Inferior parietal cortex (tissue), 1 donor: ENCODE measurements around the gene LIPT1.
"Not testable (repeated sequence)": the region's sequence is repeated elsewhere in the genome, so short reads cannot be mapped to it uniquely, and the experiment has no call there.

Source experiments
- DNase-seq: peaks from one replicate; pipeline ENCODE4 v3.0.0-alpha.2; 2016; ENCODE audit errors: extremely low spot score

Gene LIPT1

DNA sequence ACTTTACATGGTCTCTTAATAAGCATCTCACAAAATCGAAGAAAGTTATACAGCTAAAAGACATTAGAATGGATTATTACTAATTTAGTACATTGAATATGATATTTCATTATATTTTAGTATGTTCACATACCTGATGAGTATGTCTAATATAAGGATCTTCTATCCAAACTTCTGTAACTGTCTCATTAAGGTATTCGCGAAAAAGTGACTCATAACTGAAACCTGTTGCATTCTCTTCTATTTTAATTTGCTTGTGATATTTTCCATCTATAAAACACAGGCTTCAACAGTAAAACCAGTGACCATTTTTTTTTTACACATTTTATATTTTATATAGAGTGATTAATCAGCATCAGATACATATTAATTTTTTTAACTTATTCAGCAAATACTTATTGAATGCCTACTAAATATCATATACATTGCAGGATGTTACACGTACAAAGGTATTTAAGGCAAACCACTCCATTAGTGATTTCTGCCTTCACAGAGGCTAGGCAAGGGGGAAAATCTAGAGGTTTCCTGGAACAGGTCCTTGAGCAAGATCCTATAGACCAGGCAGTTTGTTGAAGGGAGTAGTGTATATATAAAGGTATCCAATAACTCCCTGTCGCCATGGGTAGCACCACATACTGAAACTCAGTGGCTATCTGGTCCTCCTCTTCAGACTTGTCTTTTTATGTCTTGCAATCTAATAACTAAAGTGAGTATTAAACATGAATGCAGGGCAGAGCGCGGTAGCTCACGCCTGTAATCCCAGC is 16.8 kb downstream of the LIPT1 start:
- DNase-seq: no peak

DNA sequence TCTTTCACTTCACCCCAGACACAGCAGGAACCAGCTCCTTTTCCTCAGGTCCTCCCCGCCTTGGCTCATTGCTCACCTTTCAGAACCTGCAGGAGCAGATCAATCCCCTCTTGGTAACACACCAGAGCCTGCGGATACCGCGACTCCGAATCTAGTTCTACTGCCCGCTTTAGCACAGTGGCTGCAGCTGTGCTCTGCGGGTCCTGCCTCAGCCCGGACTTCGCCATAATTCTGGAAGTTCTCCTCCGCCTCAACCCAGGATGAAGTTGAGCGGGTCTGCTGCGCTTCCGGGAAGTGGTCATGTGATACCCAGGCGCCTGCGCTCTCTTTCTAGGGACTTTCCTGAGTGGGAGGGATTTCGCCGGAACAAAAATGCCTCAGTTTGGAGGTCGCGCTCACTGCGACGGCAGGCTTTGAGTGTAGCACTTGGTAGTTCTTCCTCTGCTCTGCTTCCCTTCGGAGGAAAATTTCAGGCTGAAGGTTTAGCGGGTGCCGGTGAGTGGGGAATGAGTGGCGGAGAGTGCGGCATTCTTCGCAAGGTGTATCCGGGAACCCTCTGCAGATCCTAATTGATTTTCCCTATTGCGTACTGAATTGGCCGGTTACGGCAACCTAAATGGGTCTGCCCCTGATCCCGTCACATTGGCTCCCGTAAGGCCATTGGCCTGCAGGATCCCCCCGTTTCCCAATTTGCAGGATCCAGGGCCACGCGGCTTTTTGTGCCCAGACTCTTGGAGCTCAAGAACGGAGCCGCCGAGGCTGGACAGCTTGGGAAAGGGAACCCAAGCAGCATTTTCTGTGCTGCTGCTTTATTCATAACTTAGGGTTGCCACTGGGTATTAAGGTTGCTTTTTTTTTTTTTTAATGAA is 26.2 kb downstream of the LIPT1 start, which contains the start of the genes MITD1 and MRPL30:
Gene MITD1, minus strand, starts transcription at position 304 of the 869 bp plus-strand sequence. Its CDS starts 77 bp downstream, at position 227.
Gene MRPL30, plus strand, starts transcription at position 430 of the 869 bp plus-strand sequence. CDS start 5,020 bp downstream, outside the sequence.
- peak; percentile 98 for DNase-seq

DNA sequence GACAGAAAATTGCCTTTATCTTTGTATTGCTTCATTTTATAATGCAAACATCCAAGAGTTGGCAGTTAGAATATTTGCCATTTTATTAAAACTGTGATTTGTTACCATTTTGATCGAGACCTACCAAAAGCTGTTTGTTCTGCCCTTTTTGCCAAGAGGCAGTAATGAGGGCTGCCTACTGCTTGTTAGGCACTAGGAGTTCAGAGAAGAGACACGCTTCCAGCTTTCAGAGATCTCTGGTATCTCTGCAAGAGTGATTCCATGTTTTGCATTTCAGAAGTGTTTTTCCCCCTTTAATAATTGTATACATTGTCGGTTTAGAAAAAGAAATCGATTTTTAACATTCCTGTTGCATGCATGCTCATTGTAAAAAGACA is 26.8 kb downstream of the LIPT1 start:
- no peak for DNase-seq

DNA sequence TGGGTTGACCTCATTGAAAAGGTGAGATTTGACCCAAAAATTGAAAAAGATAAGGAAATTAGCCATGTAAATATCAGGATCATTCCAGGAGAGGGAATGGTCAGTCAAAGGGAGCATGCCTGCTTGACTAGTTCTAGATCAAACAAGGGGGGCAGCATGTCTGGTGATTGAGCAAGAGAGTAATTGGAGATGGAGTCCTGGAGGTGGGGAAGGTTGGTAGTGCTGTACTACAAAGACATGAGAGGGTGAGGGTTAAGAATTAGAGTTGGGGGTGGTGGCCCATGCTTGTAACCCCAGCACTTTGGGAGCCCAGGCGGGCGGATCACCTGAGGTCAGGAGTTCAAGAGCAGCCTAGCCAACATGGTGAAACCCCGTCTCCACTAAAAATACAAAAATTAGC is 28.3 kb downstream of the LIPT1 start:
- DNase-seq: no peak

DNA sequence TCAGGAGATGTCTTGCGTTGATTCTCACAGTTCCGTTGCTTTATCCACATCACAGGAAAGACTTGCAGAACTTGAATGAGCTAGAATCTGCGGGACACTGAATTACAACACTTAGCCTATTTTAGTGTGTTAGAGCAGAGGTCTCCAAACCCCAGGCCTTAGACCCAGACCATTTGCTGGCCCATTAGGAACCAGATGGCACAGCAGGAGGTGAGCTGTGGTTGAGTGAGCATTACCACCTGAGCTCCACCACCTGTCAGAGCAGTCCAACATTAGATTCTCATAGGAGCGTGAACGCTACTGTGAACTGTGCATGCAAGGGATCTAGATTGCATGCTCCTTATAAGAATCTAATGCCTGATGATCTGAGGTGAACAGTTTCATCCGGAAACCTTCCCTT is 30.0 kb downstream of the LIPT1 start:
- DNase-seq: no peak

DNA sequence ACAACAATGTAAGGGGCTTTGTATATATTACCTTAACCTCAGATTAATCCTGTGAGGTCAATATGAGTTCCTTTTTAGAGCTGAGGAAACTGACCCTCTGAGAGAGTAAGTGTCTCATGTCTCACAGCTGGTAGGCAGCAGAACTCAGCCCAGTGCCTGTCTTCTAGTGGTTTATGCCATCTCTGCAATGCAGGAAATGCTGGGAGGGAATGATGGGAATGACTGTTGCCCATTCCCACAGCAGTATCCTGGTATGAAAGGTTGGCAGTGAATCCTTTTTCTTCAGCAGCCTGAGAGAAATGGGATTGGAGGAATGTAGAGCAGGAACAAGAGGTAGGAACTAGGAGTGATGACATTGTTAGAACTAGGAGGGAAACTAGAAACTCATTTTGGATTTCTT is 32.2 kb downstream of the LIPT1 start:
- DNase-seq: no peak

DNA sequence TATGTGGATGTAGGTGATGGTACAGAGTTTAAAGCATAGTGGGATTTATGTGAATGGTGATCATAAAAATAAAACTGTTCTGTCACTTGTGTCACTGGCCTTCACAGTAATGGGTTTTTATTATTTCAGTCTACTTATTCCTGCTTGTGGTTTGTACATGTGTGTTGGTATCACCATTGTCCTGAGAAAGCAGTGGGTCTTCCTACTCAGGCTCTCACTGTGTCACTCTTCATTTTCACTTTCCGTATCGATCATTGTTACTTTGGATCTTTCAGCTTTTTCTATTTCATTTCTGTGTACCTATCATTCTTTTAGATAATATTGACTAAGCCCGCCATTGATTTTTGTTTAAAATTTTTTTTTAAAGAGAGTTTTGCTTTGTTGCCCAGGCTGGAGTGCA is 33.6 kb downstream of the LIPT1 start:
- DNase-seq: no peak

DNA sequence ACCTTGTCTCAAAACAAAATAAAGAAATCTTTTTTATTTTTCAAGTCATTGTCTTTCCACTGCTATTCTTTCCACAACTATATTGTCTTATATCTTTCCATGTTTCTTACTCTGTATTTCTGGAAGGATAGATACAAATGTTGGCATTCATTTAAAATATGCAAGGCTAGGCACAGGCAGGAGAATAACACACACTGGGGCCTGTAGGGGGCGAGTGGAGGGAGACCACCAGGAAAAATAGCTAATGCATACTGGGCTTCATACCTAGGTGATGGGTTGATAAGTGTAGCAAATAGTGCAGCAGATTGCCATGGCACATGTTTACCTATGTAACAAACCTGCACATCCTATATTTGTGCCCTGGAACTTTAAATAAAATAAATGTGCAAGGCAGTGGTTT is 35.8 kb downstream of the LIPT1 start:
- DNase-seq: no peak

DNA sequence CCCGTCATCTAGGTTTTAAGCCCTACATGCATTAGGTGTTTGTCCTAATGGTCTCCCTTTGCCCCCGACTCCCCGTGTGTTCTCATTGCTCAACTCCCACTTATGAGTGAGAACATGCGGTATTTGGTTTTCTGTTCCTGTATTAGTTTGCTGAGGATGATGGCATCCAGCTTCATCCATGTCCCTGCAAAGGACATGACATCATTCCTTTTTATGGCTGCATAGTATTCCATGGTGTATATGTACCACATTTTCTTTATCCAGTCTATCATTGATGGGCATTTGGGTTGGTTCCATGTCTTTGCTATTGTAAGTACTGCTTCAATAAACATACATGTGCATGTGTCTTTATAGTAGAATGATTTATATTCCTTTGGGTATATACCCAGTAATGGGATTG is 37.6 kb downstream of the LIPT1 start:
- DNase-seq: not testable (repeated sequence)

DNA sequence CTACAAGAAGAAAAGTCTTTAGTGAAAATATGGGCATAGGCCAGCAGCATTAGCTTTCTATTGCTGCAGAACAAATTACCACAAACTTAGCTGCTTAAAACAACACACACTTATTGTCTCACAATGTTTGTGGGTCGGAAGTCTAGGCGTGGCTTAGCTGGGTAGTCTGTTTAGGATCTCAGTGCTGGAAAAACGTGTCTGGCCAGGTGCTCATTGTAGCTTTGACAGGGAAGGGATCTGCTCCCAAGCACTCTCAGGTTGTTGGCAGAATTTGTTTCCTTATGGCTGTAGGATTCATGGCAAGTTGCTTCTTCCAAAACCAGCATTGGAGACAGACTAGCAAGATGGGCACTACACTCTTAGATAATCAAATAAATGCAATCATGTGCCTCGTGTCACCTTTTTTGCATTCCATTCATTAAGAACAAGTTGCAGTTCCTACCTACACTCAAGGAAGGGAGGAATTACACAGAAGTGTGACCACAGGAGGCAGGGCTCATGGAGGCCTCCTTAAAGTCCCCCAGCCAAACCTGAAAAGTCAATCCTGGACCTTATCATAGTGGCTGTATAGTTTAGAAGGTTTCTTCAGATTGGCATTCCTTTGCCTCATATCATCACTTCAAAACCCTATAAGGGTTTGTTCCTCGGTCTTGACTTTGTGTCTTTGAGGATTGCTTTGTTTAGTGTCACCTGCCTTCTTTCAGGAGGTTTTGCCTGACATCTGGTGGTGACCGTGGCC is 43.5 kb downstream of the LIPT1 start:
- DNase-seq: no peak

DNA sequence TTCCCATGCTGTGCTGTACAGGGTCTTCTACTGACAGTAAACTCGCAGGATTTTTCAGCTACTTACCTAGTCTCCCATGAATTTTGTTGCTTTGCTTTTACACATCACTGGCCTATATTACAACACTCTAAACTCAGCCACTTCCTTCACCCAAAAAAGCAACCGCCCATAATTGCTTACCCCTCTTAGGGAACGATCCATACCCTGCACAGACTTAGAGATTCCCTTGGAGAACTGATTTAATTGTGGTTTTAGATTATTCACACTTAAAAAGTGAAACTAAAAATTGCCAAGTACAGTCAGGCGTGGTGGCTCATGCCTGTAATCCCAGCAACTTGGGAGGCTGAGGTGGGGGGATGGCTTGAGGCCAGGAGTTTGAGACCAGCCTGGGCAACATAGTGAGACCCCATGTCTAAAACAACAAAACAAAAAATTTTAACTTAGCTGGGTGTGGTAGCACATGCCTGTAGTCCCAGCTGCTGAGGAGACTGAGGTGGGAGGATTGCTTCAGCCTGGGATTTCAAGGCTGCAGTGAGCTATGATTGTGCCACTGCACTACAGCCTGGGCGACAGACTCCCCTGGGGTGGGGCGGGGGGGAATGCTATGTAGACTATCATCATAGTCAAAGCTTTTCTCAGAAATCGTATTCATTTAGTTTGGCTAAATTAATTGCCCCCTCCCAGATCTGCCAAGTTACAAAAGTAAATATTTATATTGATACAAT is 45.5 kb downstream of the LIPT1 start:
- DNase-seq: peak; percentile 3

DNA sequence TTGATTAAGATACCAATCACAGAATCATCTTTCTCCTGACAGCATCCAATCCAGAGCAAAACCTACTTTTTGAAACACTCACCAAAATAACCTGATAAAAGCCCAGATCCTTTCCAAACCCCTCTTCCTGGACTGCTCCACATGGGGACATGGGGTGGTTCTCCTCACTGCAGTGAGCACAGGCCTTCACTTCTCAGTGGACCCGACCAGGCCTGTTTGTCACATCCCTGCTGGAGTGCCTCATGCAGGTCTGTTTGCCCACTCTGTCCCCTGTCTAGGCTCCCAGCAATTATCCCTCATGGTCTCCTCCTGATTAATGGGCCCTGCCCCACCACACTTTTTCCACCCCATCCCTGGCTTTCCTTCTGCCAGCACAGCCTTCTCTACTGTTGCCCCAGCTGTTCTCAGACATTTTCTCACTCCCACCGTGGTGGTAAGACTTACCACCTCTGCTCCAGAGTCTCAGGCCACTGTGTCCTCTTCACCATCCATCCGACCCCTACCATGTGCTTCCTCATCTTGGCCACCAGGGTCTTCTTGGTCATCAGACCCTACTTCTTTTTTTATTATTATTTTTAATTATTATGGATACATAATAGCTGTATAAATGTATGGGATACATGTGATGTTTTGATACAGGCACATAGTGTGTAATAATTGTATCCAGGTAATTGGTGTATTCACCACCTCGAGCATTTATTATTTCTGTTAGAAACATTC is 47.4 kb downstream of the LIPT1 start:
- no peak for DNase-seq

DNA sequence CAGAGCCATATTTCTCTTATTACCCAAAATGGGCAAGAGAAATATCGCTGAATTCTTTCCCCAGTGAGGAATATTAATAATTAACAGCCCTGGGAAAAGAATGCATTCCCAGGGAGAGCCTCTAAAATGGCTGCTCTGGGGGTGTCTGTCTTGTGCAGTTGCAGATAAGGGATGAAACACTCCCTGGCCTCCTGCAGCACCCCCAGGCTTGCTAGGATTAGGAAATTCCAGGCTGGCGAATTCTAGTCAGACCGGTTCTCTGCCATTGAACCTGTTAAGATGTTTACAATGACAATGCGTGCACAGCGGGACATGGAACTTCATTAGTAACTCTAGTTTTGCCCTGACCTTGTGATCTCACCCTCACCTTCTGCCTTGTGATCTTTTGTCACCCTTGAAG is 50.7 kb downstream of the LIPT1 start:
- DNase-seq: no peak
